Muscle of leg (tissue), 11 donors: ENCODE data around the gene PLPPR1. TPM values are rescaled to one million over a fixed set of nuclear protein-coding genes. Genes with fewer than 3 reads are reported as not detected.

ENCODE experiments used
- DNase-seq: peaks from one replicate; pipeline ENCODE4 v3.0.0; 2013
- H3K27ac ChIP-seq: one replicate; pipeline ENCODE4 v1.5.1; 2013; ENCODE audit warnings: mild to moderate bottlenecking, low read length, control low read depth
- H3K27me3 ChIP-seq: one replicate; pipeline ENCODE4 v1.6.1; 2013; ENCODE audit warnings: low read length; ENCODE audit not compliant: control insufficient read depth, insufficient read depth
- H3K36me3 ChIP-seq: one replicate; pipeline ENCODE4 v1.6.1; 2013; ENCODE audit warnings: low read length; ENCODE audit not compliant: control insufficient read depth, insufficient read depth
- H3K4me1 ChIP-seq: one replicate; pipeline ENCODE4 v1.6.1; 2013; ENCODE audit warnings: low read length; ENCODE audit not compliant: control insufficient read depth, insufficient read depth
- H3K4me3 ChIP-seq: one replicate; pipeline ENCODE4 v1.5.1; 2013; ENCODE audit warnings: low read length, control low read depth
- H3K9me3 ChIP-seq: replicated peaks from 2 replicates; pipeline ENCODE4 v1.6.1; 2013; ENCODE audit warnings: low read depth, low read length; ENCODE audit not compliant: control insufficient read depth
- WGBS: methylation state at CpG from one replicate; pipeline ENCODE4 v1.1.5; 2013; ENCODE audit warnings: missing lambda C conversion rate; ENCODE audit not compliant: insufficient coverage; 5-methylcytosine and 5-hydroxymethylcytosine counted together
- polyA plus RNA-seq, 8 donors: library from polyadenylated mRNA; unstranded; fragments of 120-200 nt; gene quantifications; one replicate each; pipeline versions ENCODE4 v1.2.1 to v1.2.3, GENCODE V29; 2013; ENCODE audit warnings: inconsistent platforms in 1 of 8, low replicate concordance in 1 of 8; ENCODE audit not compliant: insufficient read length in 8 of 8, insufficient read depth in 1 of 8
- total RNA-seq: library from RNA; stranded (reverse); fragments of 120-200 nt; gene quantifications from one replicate; pipeline ENCODE4 v1.2.4, GENCODE V29; 2013

Gene PLPPR1
- total and polyA plus RNA-seq, 9 donors, result 1.8 to 4.3 (median 2.9) TPM

DNA sequence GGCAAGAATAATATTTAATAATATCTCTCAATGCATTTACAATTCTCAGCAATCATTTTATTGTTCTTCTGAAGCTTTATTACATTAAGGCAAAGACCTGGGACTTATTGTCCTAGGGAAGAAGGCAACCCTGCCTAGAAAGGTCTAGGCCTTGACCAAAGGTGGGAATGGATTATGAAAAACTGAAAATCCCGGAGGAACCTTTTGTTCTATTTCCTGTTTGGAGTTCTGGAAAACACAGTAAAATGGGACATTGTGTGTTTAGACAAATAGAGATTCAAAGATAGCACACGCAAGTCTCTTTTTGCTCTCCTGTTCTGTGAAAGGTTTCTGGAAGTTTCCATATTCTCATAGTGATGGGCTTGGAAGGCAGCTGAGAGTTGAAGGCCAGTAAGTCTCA lies 325.2 kb downstream of the PLPPR1 start:
- H3K36me3 ChIP-seq, result no peaks in the 10 kb centered on the region
- no peaks in the 10 kb centered on the region for H3K4me1 ChIP-seq
- no peak overlapping the region for H3K4me3 ChIP-seq
- no peaks in the 10 kb centered on the region for H3K9me3 ChIP-seq
- H3K27ac ChIP-seq, result no peak overlapping the region
- WGBS, result 50% methylated on average over 1 of the region's 2 CpGs
- DNase-seq, result no peak
- H3K27me3 ChIP-seq, result no peaks in the 10 kb centered on the region

DNA sequence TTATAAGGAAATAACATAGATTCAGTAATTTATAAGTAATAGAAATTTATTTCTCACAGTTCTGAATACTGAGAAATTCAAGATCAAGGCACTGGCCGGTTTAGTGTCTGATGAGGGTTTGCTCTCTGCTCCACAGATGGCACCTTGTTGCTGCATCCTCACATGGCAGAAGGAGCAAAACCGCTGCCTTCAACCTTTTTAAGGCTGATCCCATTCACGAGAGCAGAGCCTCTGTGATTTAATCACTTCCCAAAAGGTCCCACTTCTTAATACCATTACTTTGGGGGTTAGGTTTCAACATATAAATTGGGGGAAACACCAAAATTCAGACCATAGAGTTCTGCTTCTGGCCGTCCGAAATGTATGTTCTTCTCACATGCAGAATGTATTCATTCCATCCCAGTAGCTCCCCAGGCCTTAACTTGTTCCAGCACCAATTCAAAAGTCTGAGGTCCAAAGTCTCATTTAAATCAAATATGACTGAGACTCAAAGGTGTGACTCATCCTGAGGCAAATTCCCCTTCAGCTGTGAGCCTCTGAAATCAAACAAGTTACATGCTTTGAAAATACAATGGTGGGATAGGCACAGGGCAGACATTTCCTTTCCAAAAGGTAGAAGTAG lies 325.7 kb downstream of the PLPPR1 start:
- no CpG with 5 or more reads among the region's 5 CpGs for WGBS
- H3K36me3 ChIP-seq, result no peaks in the 10 kb centered on the region
- H3K4me1 ChIP-seq, result no peaks in the 10 kb centered on the region
- H3K27me3 ChIP-seq, result no peaks in the 10 kb centered on the region
- H3K9me3 ChIP-seq, result no peaks in the 10 kb centered on the region
- H3K4me3 ChIP-seq, result no peak overlapping the region
- DNase-seq, result no peak
- no peak overlapping the region for H3K27ac ChIP-seq

DNA sequence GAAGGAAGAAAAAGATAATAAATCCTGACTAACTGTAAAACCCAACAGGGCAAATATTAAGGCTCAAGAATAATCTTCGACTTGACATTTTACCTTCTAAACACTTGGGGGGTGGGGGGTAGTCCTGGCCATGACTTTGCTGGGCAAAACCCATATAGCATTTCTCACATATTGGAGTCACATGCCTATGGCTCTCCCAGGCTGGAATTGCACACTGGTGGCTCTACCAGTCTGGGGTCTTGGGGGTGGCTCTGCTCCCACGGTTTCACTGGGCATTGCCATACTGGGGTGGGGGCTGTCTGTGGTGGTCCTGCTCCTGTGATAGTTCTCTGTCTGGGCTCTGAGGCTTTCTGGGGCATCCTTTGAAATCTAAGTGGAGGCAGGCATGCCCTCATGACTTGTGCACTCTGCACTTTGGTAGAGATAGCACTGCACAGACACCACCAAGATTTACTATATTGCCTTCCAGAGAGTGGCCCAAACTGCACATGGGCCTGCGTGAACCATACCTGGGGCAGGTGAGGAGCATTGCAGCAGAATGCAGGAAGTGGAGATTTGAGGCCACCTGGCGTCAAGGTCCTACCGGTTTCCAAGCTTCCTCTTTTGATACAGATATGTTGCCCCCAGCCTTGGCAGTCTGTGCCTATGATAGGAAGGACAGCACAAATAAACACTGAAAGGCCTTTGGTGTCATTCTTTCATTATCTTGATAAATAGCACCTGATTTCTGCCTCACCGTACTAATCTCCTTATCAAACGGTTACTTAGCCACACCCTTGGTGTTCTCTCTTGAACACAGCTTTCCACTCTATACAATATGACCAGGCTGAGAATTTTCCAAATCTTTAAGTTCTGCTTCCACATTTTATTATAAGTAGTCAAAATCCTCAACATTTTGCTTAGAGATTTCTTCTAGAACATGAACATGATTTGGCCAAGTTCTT lies 326.5 kb downstream of the PLPPR1 start:
- no peak overlapping the region for H3K27ac ChIP-seq
- no peaks in the 10 kb centered on the region for H3K4me1 ChIP-seq
- no peak overlapping the region for H3K4me3 ChIP-seq
- no peaks in the 10 kb centered on the region for H3K9me3 ChIP-seq
- DNase-seq, result no peak
- no peaks in the 10 kb centered on the region for H3K36me3 ChIP-seq
- no peaks in the 10 kb centered on the region for H3K27me3 ChIP-seq
- WGBS, result 88% methylated on average over 6 of the region's 7 CpGs

DNA sequence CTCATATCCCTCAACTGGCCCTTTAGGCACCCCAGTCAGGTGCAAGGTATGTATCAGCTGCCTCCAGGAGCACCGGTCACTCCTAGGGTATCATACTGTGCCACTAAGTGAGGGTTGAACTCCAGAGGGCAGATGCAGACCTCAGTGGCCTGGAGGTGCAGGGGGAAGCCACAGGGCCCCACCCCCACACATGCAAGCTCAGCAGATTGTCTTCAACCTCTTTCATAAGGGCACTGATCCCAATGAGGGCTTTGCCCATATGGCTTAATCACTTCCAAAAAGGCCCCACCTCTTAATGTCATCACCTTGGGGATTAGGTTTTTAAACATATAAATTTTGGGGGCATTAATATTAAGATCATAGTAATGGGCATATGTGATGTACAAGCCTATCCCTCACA lies 328.1 kb downstream of the PLPPR1 start:
- Histone ChIP-seq H3K9me3 (no peaks in the 10 kb centered on the region), H3K4me3 (no peak overlapping the region), H3K27me3 (no peaks in the 10 kb centered on the region), H3K4me1 (no peaks in the 10 kb centered on the region), H3K27ac (no peak overlapping the region), H3K36me3 (no peaks in the 10 kb centered on the region)
- no peak for DNase-seq
- WGBS, result no CpG with 5 or more reads among the region's 1 CpG

DNA sequence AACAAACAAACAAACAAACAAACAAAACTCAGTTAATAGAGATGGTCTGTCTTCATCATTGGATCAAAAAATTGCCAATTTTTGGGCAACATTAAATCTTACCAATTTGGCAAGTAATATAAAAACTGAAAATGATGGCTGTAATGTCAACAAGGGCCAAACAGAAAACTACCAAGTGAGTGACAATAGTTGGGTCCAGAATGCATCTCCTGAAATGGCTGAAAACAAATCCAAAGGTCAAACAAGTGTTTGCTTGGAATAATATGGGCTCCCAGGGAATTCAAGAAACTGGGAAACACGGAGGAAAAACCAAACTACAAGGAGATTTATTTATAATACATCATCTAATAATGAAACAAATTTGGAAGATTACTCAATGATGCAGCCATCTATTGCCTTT lies 331.2 kb downstream of the PLPPR1 start:
- no peaks in the 10 kb centered on the region for H3K27me3 ChIP-seq
- WGBS, result no CpG with 5 or more reads among the region's 1 CpG

DNA sequence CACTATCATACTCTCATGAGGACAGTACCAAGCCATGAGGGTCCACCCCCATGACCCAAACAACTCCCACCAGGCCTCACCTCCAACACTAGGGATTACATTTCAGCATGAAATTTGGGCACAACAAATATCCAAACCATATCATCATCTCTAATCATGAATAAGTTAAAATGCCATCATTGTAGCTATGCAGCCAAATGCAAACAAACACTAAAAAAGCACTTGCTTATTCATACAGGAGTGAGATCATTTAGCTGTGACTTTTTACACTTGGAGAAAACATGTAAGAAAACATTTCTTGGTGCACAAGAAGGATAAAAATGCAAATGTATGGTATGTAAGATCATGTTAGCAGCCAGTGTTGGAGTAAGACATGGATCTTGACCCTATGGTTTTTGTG lies 332.1 kb downstream of the PLPPR1 start:
- Histone ChIP-seq H3K27ac (no peak overlapping the region), H3K4me1 (no peaks in the 10 kb centered on the region), H3K36me3 (no peaks in the 10 kb centered on the region), H3K27me3 (no peaks in the 10 kb centered on the region), H3K9me3 (no peaks in the 10 kb centered on the region), H3K4me3 (no peak overlapping the region)
- DNase-seq, result no peak

More for the DNA sequence above, 331.2 kb downstream of the PLPPR1 start:
- DNase-seq, result no peak
- no peak overlapping the region for H3K4me3 ChIP-seq
- H3K36me3 ChIP-seq, result no peaks in the 10 kb centered on the region
- H3K4me1 ChIP-seq, result no peaks in the 10 kb centered on the region
- no peak overlapping the region for H3K27ac ChIP-seq
- H3K9me3 ChIP-seq, result no peaks in the 10 kb centered on the region

DNA sequence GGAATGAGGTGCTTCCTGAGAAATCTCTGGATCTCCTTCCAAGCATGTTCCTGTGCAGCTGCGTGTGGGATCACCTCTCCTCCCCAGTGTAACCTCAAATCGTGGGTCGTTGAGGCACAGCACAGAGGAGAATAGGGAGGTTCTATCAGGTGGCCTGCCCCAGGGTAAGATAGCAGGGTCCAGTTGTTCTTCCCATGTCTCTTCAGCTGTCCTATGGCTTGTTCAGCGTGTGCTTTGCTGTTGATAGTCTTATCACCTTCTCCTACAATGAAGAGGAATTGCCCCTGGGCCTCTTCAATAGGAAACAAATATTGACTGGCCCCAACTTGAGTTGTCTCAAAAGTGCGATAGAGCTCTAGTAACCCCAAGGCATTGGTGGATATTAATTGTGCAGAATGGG lies 333.9 kb downstream of the PLPPR1 start:
- Histone ChIP-seq H3K4me3 (no peak overlapping the region), H3K9me3 (no peaks in the 10 kb centered on the region), H3K27ac (no peak overlapping the region), H3K36me3 (no peaks in the 10 kb centered on the region), H3K4me1 (no peaks in the 10 kb centered on the region), H3K27me3 (no peaks in the 10 kb centered on the region)
- 100% methylated on average over 2 of the region's 5 CpGs for WGBS
- no peak for DNase-seq

DNA sequence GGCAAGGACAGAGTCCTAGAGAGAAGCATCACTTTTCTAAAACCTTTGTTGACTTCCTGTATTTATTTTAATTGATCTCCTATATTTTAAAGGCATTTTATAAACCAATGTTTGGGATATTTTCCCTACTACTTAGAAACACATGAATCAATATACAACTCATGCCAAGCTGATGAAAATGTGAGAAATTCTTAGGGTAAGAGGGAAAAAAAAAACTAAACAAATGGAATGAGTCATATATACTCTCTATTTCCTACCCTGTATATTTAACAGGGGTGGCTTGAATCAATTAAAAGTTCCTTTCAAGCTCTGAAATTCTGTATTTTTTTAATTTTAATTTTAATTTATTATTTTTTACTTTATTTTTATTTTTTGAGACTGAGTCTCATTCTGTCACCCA lies 336.7 kb downstream of the PLPPR1 start:
- Histone ChIP-seq H3K27me3 (no peaks in the 10 kb centered on the region), H3K36me3 (no peaks in the 10 kb centered on the region), H3K4me3 (no peak overlapping the region), H3K4me1 (no peaks in the 10 kb centered on the region), H3K9me3 (no peaks in the 10 kb centered on the region), H3K27ac (no peak overlapping the region)
- no peak for DNase-seq

DNA sequence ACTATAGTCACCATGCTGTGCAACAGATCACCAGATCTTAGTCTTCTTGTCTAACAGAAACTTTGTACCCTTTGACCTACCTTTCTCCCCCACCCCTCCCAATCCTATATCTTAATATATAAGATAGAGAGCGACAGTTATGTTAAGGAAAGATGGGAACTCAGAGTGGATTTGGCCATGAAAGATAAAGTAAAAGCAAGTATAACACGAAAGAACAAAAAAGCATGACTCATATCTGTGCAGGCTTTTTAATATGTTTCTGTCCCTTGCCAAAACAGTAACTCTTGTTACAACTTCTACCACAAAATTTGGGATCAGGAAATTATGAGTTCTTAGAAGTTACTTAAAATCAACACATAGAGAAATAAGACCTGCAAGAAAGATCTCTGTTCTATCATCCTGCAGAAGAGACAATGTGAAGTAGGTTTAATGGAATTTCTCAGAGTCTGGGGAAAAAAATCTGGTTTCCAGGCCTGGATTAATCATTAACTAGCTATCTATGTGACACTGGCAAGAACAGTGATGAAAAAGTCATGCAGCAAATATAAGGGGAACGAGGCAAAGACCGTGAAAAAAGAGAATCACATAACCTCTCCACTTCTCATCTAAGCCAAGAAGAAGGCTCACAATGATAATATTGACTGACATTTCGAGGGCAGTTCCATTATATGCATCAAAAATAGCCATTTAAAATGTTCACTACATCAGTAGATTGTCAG lies 337.7 kb downstream of the PLPPR1 start:
- Histone ChIP-seq H3K27me3 (no peaks in the 10 kb centered on the region), H3K36me3 (no peaks in the 10 kb centered on the region), H3K4me1 (no peaks in the 10 kb centered on the region), H3K4me3 (no peak overlapping the region), H3K9me3 (no peaks in the 10 kb centered on the region), H3K27ac (no peak overlapping the region)
- no peak for DNase-seq
- WGBS, result no CpG with 5 or more reads among the region's 5 CpGs

DNA sequence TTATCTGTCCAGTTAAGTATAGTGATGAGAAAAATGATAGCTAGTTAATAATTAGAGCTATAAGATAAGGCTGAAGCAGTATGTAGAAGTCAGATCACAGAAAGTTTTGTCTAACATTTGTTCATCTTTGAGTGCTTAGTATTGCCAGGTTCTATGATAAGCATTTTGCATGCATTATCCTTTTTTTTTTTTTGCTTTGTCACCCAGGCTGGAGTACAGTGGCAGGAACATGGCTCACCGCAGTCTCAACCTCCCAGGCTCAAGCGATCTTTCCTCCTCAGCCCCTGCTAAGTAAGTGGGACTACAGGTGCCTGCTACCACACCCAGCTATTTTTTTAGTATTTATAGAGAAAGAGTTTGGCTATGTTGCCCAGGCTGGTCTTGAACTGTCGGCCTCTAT lies 338.8 kb downstream of the PLPPR1 start:
- H3K4me3 ChIP-seq, result no peak overlapping the region
- H3K9me3 ChIP-seq, result no peaks in the 10 kb centered on the region
- H3K27me3 ChIP-seq, result no peaks in the 10 kb centered on the region
- H3K4me1 ChIP-seq, result no peaks in the 10 kb centered on the region
- H3K36me3 ChIP-seq, result no peaks in the 10 kb centered on the region
- DNase-seq, result no peak
- 100% methylated on average over 1 of the region's 3 CpGs for WGBS
- H3K27ac ChIP-seq, result no peak overlapping the region
